HG02623 (cell line): ENCODE data around the gene SULT1C3.

ENCODE experiments used
- ATAC-seq: cut with Tn5 transposase; IDR thresholded peaks from one replicate; pipeline ENCODE4 v1.9.1; 2021; ENCODE audit warnings: moderate library complexity; ENCODE audit not compliant: unreplicated experiment

SULT1C3 gene

GRCh38 chr2:108297436-108298141 lies 57.8 kb downstream of the SULT1C3 start:
- ATAC-seq, result no peak

GRCh38 chr2:108301558-108301957 lies 61.8 kb downstream of the SULT1C3 start:
- no peak for ATAC-seq

GRCh38 chr2:108304975-108305374 lies 65.2 kb downstream of the SULT1C3 start:
- ATAC-seq, result no peak

- no peak for ATAC-seq
Measured at GRCh38 chr2:108305901-108306300, 66.1 kb downstream of the SULT1C3 start.

GRCh38 chr2:108309903-108310302 lies 70.1 kb downstream of the SULT1C3 start:
- ATAC-seq, result no peak
